Fibroblast of pulmonary artery (primary cell): ENCODE results near the gene ABHD15.

Experiments
- DNase-seq: peaks from one replicate; pipeline ENCODE4 v3.0.0-alpha.2; 2010; ENCODE audit warnings: low read depth
- H3K4me3 ChIP-seq: replicated peaks from 2 replicates; pipeline ENCODE4 v1.5.1; 2011; ENCODE audit warnings: low read depth, mild to moderate bottlenecking, control low read depth, low read length, moderate library complexity
- TF ChIP-seq, protein P1 (sequence below): IDR thresholded peaks from 2 replicates; pipeline ENCODE4 v1.5.1; 2011; ENCODE audit warnings: mild to moderate bottlenecking, control low read depth, low read length, inconsistent platforms; ENCODE audit errors: missing control alignments

ABHD15 gene, protein sequence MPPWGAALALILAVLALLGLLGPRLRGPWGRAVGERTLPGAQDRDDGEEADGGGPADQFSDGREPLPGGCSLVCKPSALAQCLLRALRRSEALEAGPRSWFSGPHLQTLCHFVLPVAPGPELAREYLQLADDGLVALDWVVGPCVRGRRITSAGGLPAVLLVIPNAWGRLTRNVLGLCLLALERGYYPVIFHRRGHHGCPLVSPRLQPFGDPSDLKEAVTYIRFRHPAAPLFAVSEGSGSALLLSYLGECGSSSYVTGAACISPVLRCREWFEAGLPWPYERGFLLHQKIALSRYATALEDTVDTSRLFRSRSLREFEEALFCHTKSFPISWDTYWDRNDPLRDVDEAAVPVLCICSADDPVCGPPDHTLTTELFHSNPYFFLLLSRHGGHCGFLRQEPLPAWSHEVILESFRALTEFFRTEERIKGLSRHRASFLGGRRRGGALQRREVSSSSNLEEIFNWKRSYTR

DNA sequence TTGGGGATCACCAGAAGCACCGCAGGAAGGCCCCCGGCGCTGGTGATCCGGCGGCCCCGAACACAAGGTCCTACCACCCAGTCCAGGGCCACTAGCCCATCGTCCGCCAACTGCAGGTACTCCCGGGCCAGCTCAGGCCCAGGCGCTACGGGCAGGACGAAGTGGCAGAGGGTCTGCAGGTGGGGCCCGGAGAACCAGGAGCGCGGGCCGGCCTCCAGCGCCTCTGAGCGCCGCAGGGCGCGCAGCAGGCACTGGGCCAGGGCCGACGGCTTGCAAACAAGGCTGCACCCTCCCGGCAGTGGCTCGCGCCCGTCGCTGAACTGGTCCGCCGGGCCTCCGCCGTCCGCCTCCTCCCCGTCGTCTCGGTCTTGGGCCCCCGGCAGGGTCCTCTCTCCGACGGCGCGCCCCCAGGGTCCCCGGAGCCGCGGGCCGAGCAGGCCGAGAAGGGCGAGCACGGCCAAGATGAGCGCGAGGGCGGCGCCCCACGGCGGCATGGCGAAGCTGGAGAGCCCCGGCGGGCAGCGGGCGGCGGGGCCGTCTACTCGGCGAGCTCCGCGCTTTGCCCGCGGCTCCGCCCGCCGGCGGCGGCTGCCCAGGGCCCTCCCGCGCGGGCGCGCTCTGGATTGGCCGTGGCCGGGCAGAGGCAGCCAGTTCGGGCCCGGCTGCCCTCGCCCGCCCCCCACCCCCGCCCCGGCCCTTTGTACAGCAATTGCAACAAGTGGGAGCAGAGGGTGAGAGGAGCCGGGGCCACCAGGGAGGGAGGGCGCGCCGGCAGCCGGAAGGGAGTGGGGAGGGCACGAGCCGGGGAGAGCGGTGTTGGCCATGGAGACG, at the start of gene ABHD15:
Gene ABHD15 (minus strand): TSS at position 565 of the 831 bp plus-strand sequence. CDS start 71 bp downstream, at position 494.
- TF ChIP-seq, protein P1, sequence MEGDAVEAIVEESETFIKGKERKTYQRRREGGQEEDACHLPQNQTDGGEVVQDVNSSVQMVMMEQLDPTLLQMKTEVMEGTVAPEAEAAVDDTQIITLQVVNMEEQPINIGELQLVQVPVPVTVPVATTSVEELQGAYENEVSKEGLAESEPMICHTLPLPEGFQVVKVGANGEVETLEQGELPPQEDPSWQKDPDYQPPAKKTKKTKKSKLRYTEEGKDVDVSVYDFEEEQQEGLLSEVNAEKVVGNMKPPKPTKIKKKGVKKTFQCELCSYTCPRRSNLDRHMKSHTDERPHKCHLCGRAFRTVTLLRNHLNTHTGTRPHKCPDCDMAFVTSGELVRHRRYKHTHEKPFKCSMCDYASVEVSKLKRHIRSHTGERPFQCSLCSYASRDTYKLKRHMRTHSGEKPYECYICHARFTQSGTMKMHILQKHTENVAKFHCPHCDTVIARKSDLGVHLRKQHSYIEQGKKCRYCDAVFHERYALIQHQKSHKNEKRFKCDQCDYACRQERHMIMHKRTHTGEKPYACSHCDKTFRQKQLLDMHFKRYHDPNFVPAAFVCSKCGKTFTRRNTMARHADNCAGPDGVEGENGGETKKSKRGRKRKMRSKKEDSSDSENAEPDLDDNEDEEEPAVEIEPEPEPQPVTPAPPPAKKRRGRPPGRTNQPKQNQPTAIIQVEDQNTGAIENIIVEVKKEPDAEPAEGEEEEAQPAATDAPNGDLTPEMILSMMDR: no peak
- peak; percentile 63 for DNase-seq
- peak within 1 kb of the TSS; percentile 70 for H3K4me3 ChIP-seq

DNA sequence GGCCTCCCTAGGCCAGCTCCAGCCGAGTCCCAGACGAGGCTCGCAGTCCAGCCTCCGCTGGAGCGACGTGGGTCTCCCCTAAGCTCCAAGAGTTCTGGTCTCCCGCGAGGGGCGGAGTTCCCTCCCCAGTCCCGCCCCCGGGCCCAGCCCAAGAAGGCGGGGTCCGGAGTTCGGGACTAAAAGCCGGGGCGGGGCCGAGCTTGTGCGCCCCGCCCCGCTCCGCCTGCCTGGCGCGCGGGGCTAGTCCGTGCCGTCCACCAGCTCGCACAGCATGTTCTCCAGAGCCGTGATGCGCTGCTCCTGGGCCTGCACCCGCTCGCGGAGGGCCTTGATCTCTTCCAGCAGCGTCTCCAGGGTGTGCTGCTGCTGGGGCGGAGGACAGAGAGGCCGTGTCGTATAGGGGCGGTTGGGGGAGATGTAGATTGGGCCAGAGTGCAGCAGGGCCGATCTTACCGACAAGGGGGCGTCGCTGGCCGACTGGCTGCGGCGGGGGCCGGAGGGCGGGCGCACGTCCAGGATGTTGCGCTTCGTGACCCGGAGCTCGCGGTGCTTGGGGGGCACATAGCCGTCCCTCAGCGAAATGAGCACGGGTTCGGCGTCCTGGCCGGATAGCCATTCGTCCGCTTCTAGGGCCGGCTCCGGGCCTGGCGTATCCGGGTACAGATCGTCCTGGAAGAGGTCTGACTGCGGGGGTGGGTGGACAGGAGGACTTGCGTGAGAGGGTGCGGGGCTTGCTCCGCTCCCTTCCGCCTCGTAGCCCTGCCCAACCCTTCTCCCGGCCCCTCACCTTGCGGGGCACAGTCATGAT, 48.9 kb upstream of the ABHD15 start:
- peak overlapping the region; percentile 30 for H3K4me3 ChIP-seq
- TF ChIP-seq, protein P1: no peak
- DNase-seq: peak; percentile 82

DNA sequence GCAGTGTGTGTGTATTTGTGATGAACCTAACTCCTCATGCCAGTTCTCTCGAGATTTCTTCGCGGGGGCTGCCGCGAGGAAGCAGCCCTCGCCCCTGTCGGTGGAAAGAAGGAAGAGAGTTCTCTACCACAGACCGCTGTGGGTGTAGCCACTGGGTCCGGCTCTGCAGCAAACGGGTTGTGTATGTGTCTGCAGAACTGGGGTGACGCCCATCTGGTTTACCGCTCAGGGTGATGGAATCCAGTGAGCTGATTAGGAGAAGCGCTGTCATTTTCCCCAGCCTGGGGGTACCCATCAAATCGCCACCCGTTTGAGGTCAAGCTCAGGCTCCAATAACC, 48.2 kb upstream of the ABHD15 start:
- peak overlapping the region; percentile 15 for H3K4me3 ChIP-seq
- DNase-seq: no peak

DNA sequence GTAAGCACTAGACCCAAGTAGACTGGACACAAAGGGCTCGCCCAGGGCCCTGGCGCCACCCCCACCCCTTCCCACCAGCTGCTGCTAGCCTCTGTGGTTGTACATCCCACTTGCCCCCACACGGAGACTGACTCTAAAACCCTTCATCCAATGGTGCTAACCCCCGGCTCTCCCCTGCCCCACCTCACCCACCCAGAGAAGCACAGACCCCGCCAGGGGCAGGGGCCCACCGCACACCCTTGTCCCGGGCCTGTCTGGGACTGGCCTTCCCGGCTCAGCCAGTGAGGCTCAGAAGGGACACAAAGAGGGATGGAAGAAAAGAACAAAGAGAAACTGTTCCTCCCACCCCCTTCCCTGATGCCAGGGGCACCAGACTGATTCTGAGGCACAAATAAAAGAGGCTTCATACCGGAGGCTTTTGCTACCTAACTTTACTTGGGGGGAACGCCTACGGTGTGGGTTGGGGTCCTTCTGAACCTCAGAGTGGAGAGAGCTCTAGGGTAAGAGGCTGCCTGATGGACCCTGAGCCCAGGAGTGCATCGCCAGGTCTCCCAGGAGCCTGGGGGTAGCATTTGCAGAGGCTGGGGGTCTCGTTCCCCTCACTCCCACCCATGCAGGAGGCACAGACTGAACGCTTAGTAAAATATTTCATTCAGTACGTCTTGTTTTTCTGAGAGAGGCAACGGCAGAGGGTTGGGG, 47.7 kb upstream of the ABHD15 start:
- H3K4me3 ChIP-seq: no peak overlapping the region
- DNase-seq: no peak
- TF ChIP-seq, protein P1: no peak

More for the DNA sequence above, 48.2 kb upstream of the ABHD15 start:
- TF ChIP-seq, protein P1: no peak

DNA sequence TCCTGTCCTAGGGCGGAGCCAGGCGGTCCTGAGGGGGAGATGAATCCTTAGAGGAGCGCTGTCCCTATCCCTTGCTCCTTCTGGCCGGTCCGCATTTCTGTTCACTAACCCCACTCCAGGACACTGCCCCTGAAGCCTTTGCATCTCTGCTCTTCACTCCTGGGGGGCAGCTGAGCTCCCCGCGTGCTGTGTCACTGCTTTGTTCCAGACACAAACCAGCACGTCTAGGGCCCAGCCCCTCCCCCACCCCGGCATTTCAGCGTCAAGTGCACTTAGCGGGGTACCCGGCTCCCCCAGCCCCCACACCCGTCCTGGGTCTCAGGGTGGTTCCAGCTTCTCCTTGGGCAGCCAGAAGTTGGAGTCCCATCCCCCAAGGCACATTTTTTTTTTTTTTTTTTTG, 47.0 kb upstream of the ABHD15 start:
- H3K4me3 ChIP-seq: peak overlapping the region; percentile 10
- no peak for DNase-seq
- TF ChIP-seq, protein P1: no peak

DNA sequence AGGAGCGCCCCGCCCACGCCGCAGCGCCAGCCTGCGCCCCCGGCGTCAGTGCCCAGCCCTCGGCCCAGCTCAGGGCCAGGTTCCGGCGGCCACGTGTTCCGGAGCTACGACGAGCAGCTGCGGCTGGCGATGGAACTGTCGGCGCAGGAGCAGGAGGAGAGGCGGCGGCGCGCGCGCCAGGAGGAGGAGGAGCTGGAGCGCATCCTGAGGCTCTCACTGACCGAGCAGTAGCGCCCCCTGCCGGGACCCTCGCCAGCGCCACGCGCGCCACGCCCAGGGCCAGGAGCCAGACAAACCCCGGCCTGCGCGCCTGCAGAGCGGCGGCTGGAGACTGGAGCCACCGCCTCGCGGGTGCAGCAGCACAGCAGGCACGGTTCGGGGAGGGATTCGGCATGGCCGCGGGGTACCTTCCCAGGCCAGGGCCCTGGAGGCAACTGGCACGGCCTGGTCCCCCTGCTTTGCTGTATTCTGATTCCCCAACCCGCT, 46.6 kb upstream of the ABHD15 start:
- peak; percentile 88 for DNase-seq
- TF ChIP-seq, protein P1: peak; percentile 46
- H3K4me3 ChIP-seq: peak overlapping the region; percentile 10
